GM19043 (cell line): ENCODE measurements around the gene ADAM19.

Experiments
- ATAC-seq: cut with Tn5 transposase; IDR thresholded peaks from one replicate; pipeline ENCODE4 v1.9.1; 2021; ENCODE audit warnings: low read depth; ENCODE audit not compliant: unreplicated experiment

Gene ADAM19, protein sequence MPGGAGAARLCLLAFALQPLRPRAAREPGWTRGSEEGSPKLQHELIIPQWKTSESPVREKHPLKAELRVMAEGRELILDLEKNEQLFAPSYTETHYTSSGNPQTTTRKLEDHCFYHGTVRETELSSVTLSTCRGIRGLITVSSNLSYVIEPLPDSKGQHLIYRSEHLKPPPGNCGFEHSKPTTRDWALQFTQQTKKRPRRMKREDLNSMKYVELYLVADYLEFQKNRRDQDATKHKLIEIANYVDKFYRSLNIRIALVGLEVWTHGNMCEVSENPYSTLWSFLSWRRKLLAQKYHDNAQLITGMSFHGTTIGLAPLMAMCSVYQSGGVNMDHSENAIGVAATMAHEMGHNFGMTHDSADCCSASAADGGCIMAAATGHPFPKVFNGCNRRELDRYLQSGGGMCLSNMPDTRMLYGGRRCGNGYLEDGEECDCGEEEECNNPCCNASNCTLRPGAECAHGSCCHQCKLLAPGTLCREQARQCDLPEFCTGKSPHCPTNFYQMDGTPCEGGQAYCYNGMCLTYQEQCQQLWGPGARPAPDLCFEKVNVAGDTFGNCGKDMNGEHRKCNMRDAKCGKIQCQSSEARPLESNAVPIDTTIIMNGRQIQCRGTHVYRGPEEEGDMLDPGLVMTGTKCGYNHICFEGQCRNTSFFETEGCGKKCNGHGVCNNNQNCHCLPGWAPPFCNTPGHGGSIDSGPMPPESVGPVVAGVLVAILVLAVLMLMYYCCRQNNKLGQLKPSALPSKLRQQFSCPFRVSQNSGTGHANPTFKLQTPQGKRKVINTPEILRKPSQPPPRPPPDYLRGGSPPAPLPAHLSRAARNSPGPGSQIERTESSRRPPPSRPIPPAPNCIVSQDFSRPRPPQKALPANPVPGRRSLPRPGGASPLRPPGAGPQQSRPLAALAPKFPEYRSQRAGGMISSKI

DNA sequence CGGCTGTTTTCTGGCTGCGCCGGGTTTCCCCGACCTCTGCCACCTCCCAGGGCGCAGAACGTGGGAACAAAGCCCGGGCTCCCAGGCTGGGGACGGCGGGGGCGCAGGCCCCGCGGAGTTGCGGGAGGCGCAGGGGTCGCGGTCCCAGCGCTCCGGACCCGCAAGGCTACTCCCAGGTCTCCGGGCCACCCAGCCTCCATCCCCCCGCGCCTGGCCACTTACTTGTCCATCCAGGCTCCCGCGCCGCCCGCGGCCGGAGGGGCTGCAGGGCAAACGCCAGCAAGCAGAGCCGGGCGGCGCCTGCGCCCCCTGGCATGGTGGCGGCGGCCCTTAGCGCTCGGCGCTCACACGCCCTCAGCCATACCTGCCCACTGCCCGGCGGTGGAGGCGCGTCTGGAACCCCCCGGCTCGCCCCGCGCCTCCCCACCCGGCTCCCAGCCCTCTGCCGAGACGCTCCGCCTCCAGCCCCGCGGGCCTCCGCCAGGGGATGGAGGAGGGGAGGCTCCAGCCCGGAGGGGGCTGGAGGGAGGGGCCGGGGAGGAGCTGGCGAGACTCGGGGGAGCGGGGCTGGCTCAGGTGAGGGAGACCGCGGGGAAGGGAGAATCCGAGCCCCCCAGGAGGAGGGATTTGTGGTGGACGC lies at the start of gene ADAM19:
TSS of gene ADAM19 (minus strand) at position 395 of the 640 bp plus-strand sequence. CDS start at position 316, 79 bp downstream.
- ATAC-seq, result no peak

DNA sequence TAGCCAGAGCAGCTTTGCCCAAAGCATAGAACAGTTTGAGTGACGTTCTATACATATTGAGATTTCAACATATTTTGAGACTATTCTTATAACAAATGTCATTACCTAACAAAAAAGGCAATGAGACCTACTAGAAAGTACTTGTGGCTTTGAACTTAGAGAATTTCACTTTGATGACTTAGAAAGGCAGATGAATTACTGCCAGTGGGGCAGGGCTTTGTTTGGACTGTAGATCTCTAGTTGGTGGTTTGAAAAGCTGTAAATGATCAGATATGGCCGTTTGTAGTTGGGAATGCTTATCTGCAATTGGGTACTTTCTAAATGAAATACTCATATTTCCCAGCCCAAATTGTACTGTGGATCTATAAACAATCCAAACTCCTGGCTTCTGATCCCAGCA lies 48.6 kb upstream of the ADAM19 start:
- no peak for ATAC-seq

DNA sequence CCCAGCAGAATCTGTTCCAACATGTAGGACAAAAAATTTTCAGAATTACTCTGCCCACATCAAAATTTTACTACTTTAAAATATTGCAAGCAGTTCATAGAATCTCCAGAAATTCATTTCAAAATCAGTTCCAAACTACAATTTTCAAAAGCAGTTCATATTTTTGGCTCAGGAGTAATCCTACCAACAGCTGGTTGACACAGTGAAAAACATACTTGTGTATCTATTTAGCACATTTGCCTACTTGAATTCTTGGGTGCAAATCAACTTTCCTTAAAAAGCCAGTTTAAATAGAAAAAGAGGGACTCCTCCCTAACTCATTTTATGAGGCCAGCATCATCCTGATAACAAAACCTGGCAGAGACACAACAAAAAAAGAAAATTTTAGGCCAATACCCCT lies 45.2 kb upstream of the ADAM19 start:
- no peak for ATAC-seq

DNA sequence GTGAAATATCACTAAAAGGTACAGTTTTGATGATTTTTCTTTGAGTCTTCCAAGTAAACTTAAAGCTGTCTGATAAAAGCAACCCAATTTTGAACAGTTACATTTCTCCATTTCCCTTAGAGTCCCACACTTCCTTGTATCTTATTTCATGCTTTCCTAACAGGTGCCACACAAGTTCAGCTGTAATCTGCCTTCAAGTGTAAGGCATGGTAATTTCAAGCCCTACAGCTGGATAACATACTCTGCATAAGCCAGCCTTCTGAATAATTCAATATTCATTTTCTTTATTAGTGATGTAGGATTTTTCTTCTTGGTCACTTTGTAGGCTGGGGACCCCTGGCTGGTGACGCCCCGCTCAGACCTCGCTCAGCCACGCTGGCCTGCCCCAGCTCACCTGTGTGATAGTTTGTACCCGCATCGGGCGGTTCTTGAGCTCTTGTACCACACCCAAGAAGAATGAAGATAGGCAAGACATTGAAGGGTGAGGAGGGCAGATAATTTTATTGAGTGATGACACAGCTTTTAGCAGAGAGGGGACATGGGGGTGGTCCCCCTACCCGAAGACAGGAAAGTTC lies 42.7 kb upstream of the ADAM19 start:
- ATAC-seq, result no peak

DNA sequence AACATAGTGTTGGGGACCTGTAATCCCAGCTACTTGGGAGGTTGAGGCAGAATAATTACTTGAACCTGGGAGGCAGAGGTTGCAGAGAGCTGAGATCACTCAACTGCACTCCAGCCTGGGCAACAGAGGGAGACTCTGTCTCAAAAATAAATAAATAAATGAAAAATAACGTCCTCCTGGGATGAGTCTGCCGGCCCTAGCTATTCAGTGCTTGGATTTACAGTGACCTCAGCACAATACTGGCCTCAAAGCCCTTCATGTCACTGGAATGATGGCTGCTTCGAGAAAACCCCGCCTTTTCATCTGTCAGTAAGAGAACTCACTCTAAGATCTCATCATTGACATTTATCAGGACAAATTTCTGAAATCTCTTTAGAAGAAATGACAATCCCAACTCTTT lies 41.2 kb upstream of the ADAM19 start:
- no peak for ATAC-seq

DNA sequence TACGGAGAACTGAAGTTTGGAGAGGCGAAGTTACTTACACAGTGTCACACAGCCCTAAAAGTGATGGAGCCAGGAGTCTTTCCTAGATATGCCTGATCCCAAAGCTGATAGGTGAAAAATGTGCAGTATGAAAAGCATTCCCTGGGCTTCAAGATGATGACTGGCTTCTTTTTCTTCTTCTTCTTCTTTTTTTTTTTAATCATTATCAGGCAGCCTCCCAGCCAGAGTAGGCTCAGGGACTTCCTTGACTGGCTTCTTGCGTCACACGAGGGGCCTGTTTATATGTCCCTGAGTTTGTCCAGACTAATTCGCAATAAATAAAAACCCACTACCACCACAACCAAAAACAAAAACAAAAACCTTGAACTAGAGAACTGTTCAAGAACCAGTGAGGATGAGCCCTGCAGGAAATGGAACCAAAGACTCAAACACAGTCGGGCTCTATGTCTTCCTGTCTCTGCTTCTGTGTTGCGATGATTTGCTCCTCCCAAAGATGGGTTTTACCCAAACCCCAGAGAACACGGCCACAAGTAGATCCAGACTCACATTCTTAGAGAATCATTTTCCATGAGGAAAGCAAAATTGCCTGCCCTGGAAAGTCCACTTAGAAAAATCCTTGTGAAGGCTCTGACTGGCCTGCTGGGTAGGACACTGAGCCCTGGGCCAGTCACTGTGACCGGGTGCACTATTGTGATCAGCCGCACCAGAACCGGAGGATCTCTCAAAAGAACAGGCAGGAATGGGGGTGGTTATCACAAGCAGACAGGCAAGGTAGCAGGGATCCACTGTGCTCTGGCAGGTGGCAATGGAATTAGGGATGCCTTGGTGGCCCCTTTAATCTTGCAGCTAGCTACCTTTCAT lies 38.0 kb upstream of the ADAM19 start:
- no peak for ATAC-seq

DNA sequence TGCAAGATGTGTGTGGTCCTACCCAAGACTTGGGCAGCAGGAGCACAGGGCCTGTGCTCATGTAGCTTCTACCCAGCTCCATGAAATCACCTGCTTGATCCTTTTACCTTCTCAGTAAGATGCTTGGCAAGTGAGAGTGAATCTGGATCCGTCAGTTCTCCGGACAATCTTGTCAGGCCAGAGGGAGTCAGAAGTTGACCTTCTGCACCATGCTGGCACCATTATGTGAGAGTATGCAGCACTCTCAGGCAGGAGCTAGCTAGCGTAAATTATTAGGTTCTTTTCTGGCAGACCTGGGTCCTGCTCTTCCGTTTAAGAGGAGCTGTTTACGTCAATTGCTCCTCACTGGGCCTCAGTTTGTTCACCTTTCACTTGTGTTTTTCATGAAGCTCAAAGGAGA lies 37.0 kb upstream of the ADAM19 start:
- no peak for ATAC-seq

DNA sequence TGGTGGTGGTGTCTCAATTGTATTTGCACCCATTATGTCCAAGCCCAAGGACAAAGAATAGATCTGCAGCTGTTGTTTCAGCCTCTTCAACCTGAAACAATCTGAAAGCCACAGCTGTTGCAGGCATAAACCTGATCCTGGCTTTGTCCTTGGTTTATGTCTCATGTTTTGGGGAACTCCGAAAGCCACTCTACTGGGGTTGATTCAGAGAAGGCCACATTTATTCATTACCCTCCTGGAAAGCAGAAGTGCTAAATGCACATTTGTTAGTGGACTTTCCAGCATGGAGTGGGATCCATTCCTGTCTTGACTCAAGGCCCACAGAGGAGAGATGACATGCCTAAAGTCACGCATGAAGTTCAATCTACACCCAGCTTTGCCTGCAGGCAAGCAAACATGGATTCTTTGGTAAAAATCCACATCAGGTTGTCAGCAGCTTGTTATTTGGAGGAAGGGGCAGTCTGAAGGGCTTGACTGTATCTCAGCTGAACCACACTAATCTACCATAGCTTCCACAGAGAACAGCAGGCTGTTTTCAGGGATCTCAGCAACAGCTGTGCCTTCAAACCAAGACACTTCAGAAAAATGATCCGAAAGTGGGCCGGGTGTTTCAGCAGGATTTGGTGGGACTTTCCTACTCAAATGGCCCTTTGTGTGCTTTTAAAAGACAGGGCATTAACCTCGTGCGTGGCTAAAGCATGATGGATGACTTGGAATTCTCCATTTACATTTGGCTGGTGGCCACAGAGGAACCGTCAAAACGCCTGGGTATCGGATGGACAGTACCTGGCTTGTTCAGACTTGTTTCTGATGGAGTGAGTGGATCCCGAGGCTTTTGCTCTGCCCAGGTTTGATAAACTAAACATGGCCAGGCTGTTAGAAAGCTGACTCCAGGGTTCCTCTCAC lies 36.2 kb upstream of the ADAM19 start:
- peak; percentile 50 for ATAC-seq

DNA sequence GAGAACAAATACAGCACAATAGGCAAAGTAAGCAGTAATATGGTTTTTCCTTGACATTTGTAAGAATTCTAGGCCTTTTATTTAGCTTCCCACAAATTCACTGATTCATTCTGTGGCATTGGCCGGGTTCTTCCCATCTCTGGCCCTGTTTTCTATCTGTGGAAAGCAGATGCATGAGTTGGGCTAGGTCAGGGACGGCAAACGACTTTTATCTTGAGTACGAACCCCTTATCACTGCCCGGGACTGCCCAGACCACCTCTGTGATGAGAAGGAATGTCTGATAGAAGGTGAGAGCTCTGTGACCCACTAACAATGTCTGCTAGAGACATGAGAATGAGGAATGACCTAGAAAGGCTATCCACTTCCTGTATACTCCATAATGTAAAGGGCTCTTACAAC lies 35.4 kb upstream of the ADAM19 start:
- ATAC-seq, result no peak

DNA sequence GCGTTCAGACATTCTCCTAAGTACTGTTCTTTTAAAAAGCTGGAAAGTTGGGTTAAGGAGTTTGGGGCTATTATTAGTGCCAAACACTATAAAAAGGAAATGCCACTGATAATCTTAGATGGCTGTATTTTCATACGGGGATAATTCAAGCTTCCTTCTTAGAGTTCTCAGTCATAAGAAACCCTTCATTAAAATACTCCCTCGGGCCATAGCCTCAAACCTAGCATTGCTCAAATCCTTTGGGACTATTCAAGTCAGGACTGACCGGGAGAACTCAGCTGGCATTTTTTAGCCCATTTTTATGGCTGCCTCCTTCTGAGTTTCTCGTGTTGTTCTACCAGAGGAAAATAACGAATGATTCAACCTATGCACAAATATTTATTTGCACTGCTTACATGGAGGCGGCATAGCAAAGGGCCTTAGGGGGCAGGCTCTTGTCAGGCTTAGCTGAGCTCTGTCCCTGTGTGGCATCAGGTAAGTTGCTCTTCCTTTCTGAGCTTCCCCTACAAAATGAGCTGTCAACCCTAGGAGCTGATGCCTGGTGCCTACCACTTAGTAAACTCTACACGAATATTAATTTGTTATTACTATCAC lies 33.5 kb upstream of the ADAM19 start:
- no peak for ATAC-seq

DNA sequence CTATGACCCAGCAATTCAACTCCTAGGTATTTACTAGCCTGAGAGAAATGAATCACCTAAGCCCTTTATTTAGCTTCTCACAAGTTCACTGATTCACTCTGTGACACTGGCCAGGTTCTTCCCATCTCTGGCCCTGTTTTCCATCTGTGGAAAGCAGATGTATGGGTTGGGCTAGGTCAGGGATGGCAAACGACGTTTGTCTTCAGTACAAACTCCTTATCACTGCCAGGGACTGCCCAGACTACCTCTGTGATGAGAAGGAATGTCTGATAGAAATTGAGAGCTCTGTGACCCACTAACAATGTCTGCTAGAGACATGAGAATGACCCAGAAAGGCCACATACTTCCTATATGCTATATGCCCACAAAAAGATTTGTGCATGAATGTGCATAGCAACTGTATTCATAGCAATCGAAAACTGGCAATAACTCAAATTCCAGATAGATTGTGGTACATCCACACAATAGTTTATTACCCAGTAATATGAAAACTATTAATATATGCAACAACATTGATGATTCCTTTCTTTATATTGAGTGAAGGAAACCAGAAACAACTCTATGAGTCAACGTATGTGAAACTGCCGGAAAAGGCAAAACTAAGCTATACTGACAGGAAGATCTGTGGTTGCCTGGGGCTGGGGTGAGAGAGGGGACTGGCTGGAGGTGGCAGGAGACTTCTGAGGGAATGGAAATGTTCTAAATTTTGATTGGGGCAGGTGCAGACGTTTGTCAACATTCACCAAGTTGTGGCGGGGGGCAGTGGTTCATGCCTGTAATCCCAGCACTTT lies 32.0 kb upstream of the ADAM19 start:
- no peak for ATAC-seq

DNA sequence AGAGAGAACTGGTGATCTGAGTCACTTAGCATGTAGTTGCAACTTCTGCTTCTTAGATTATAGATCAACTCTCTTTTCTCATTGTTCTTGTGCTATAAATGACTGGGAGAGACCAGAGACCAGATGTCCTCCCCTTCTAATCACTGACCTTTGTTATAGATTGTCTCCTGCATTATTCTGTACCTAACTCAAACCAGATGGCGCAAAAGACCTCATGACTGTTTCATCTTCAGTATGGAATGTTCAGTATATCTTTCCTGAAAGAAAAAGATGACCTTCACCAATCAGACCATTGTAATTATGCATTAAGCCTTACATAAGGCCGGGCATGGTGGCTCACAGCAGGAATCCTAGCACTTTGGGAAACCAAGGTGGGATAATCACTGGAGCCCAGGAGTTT lies 30.5 kb upstream of the ADAM19 start:
- no peak for ATAC-seq

DNA sequence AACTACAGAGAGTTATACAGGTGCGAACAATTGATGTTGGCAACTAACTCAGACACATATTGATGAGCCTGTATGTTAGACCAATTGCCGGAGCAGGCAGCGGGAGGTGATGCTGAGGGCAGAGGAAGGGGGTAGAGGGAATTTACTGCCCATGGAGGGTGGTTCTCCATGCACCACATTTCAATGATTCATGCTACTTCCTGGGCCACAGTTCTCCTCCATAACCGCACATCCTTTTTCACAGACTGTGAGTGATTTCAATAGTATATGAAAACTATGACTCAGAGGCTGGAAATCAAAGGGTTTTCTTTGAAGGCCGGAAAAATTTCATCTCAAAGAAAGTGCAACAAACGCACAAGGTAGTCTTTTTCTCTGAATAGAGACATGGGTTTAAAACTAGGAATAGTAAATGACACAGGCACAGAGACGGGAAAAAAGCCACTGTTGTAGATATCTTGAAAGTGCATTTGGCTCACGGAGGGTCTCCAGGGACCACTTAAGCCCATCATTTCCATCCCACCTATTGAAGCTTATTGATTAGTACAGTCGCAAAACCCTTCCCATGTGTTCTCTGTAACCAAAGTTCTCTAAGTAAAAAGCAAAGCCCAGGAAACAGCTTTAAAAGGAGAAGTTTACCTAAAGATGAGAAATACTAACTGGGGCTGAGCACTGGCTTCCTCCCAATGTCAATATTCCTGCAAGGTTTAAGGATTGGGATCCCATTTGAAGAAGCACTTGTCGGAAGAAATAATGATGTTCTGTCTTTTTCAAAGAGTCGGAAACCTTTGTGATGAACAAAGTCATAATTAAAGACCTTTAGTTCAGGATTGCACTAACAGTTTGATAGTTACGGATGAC lies 28.0 kb upstream of the ADAM19 start:
- ATAC-seq, result no peak

DNA sequence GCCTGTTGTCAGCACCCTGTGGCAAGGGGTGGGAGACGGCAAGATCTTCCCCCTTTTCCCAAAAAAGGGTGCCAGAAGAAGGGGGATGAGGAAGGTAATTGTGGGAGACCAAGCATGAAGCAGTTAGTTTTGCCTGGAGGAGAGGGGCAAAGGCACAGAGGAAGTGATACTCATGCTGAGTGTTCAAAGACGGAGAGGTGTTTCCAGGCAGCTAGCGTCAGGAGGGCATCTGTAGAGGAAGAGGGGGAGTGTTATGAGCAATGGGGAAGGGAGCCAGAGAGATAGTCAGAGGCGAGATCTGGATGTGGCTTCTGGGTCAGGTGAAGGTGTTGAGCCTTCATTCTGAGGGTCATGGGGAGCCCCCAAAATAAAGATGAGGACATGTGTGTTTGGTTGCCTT lies 26.9 kb upstream of the ADAM19 start:
- ATAC-seq, result peak; percentile 63

DNA sequence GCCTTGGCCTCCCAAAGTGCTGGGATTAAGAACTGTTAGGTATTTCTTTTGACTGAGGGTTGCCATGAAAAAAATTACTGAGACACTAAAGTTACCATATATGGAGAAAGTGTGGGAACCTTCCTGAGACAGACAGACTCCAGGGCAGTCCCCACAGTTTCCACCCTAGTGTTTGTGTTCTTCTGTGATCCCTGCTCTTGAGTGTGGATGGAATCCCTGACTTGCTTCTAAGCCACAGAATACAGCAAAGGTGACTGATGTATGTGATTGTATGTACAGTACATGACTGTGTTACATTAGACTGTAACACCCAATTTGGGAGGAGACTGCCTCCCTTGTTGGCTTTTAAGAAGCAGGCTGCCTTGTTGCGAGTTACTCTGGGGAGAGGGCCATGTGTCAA lies 24.7 kb upstream of the ADAM19 start:
- ATAC-seq, result no peak

DNA sequence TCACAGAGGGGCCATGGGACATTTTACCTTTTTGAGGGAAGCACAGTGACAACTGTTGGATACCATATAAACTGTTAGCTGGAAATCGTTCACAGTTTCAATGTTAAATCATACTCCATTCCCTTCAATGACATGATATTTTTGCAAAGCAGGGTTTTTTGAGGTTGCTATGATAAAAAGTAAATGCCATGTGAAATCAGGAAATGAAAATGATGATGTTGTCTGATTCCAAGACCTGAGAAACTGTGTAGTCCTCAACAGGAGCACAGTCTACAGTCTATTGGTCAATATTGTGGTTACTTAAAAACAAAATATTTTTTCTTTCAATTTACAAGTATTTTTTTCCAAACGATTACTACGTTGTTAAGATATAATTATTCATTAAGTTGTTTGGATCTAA lies 24.0 kb upstream of the ADAM19 start:
- no peak for ATAC-seq
